Measurements from ENCODE around the gene GPR87.

Gene GPR87

DNA sequence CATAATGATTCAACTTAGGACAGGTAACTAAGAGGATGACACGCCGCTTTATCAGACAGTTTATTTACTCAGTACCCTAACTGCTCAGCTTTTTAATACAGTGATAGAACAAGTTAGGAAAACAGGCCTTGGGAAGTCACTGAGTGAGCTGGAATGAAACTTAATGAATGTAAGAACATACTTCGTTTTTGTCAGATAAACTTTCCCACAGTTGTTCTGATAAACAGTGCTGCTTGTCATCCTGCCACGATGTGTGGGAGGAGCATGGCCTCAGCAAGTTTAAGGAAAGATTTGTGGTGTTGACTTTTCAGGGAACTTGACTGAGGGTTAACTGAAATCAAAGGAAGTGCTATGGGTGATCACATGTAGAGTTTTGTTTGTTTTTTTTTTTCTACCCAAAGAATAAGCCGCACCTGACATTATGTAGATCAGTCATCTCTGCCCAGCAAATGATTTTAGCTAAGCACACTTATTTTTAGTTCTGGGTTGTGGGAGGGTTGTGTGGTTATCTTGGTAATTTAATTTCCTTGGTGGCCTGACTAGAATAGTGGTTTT is 32.6 kb downstream of the GPR87 start:
- Histone ChIP-seq H3K36me3 (ENCODE audit: insufficient read depth, low read length) (no peaks in the 10 kb centered on the region), H3K79me2 (ENCODE audit: control insufficient read depth, insufficient read depth, low read length, unreplicated experiment) (no peaks in the 10 kb centered on the region), H3K4me3 (ENCODE audit: low read depth, low read length) (no peak overlapping the region), H3K27me3 (ENCODE audit: insufficient read depth, low read length) (no peaks in the 10 kb centered on the region), H3K27ac (ENCODE audit: low read depth, low read length) (peak overlapping the region; percentile 69), H2AFZ (ENCODE audit: low read length, unreplicated experiment) (peak overlapping the region; percentile 86), H3K4me1 (ENCODE audit: control insufficient read depth, insufficient read depth, low read length, unreplicated experiment) (peaks cover 20% of the 10 kb centered on the region)

DNA sequence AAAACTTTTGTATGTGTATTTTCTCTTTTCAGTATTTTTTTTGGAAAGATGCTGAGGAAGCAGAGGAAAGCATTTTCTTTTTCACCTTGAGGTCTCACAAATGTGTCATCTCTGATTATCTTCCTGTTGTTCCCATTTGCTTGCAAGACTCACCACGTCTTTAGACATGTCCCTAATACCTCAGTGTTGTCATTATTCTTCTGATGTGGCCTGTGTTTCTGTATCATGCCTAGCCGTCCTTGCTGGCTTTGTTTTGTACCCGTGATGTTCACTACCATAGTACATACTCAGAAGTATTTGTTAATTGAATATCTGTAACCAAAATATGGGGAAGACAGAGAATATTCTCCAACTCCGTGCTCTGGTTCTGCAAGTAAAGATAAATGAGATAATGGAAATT is 33.2 kb downstream of the GPR87 start:
- Histone ChIP-seq H3K4me1 (ENCODE audit: control insufficient read depth, insufficient read depth, low read length, unreplicated experiment) (peaks cover 20% of the 10 kb centered on the region), H2AFZ (ENCODE audit: low read length, unreplicated experiment) (peak overlapping the region; percentile 89), H3K27ac (ENCODE audit: low read depth, low read length) (peak overlapping the region; percentile 69), H3K79me2 (ENCODE audit: control insufficient read depth, insufficient read depth, low read length, unreplicated experiment) (no peaks in the 10 kb centered on the region), H3K27me3 (ENCODE audit: insufficient read depth, low read length) (no peaks in the 10 kb centered on the region), H3K4me3 (ENCODE audit: low read depth, low read length) (no peak overlapping the region), H3K36me3 (ENCODE audit: insufficient read depth, low read length) (no peaks in the 10 kb centered on the region)

DNA sequence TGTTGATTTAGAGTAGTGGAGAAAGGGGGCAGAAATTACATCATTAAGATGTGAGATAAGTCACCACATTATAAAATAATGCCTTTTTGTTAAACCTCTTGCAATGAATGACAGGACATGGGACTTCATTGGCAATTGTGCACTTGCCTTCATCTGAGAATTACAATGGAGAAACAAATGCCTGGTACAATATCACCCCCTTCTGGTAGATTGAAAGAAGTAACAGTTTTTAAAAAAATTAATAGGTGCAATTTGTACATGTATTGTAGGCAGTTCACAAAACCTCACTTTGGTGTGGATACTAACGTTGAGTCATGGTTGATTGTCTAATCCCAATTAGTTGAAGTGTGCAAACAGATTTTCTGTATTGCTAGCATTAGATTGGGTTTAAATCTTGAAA is 33.7 kb downstream of the GPR87 start:
- Histone ChIP-seq H3K4me3 (ENCODE audit: low read depth, low read length) (no peak overlapping the region), H3K36me3 (ENCODE audit: insufficient read depth, low read length) (no peaks in the 10 kb centered on the region), H2AFZ (ENCODE audit: low read length, unreplicated experiment) (peak overlapping the region; percentile 89), H3K27me3 (ENCODE audit: insufficient read depth, low read length) (no peaks in the 10 kb centered on the region), H3K4me1 (ENCODE audit: control insufficient read depth, insufficient read depth, low read length, unreplicated experiment) (peaks cover 20% of the 10 kb centered on the region), H3K27ac (ENCODE audit: low read depth, low read length) (peak overlapping the region; percentile 69; the same call in 1 of the 2 replicates), H3K79me2 (ENCODE audit: control insufficient read depth, insufficient read depth, low read length, unreplicated experiment) (no peaks in the 10 kb centered on the region)

DNA sequence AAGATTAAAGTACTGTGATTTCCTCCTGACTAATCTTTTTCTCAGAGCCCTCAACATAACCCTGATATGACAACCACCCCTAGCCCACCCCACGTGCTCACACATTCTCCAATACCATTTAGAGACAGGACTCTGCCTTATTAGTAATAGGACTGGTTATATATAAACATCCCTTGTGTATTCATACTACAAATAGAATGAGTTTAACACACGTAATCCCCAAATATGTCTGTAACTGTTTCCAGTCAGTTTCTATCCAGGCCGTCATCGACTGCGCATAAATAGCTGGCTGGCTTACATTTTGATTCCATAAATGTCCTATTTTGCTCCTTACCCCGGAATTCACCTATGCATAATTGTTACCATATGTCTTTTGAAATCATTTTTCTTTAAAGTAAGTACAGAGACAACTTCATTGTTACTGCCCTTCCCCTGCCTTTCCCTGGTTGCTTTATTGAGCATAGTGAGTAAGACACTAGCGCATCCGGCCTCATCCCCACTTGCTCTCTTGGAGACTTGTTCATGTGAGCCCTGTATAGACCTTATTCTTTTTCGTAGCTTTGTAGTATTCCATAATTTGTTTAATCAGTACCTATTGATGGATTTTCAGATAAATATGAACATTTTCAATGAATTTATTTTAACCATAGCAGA is 34.8 kb downstream of the GPR87 start:
- no peaks in the 10 kb centered on the region for H3K27me3 ChIP-seq (ENCODE audit: insufficient read depth, low read length)
- H3K36me3 ChIP-seq (ENCODE audit: insufficient read depth, low read length): no peaks in the 10 kb centered on the region
- H2AFZ ChIP-seq (ENCODE audit: low read length, unreplicated experiment): no peak overlapping the region
- no peaks in the 10 kb centered on the region for H3K79me2 ChIP-seq (ENCODE audit: control insufficient read depth, insufficient read depth, low read length, unreplicated experiment)
- peaks cover 20% of the 10 kb centered on the region for H3K4me1 ChIP-seq (ENCODE audit: control insufficient read depth, insufficient read depth, low read length, unreplicated experiment)
- no peak overlapping the region for H3K4me3 ChIP-seq (ENCODE audit: low read depth, low read length)
- H3K27ac ChIP-seq (ENCODE audit: low read depth, low read length): peak overlapping the region; percentile 40; the same call in 1 of the 2 replicates

DNA sequence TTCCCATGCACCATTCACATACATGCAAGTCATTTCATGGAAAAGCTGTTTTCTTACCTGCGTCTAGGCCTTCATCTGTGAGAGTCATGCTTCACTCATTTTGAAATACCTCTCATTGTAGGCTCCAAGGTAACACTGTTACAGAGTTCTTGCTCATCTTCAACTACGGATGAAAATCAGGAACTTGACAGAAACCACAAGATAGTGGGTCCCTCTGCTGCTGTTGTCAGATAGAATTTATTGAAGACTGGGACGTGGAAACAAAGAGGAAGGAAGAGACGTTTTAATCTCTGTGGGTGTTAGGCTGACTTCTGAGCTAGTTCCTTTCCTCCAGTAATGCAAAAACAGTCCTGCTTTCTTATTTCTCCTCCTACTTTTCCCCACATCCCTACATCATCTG is 38.4 kb downstream of the GPR87 start, which contains the start of gene P2RY14:
Gene P2RY14, minus strand, starts transcription at position 313 of the 400 bp plus-strand sequence. CDS start 64,226 bp downstream, outside the sequence.
- no peak within 1 kb of the TSS for H3K4me3 ChIP-seq (ENCODE audit: low read depth, low read length)
- H3K27me3 ChIP-seq (ENCODE audit: insufficient read depth, low read length): no peaks in the 10 kb centered on the region
- no peaks in the 10 kb centered on the region for H3K36me3 ChIP-seq (ENCODE audit: insufficient read depth, low read length)
- H3K27ac ChIP-seq (ENCODE audit: low read depth, low read length): no peak within 1 kb of the TSS
- peaks cover 9% of the 10 kb centered on the region for H3K4me1 ChIP-seq (ENCODE audit: control insufficient read depth, insufficient read depth, low read length, unreplicated experiment)
- no peak within 1 kb of the TSS for H2AFZ ChIP-seq (ENCODE audit: low read length, unreplicated experiment)
- no peaks in the 10 kb centered on the region for H3K79me2 ChIP-seq (ENCODE audit: control insufficient read depth, insufficient read depth, low read length, unreplicated experiment)

DNA sequence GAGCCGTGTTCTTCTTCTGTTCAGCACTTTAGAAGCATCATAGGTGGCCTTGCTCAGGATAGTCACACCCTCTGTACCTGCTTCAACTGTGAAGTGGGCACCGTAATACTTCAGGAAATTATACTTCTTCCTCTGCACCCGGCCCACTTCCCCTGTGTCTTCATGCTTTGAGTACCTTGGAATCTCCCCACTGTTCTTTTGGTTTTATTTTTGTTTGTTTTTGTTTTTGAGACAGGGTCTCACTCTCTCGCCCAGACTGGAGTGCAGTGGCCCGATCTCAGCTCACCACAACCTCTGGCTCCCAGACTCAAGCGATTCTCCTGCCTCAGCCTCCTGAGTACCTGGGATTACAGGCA is 40.0 kb downstream of the GPR87 start:
- Histone ChIP-seq H2AFZ (ENCODE audit: low read length, unreplicated experiment) (no peak overlapping the region), H3K4me1 (ENCODE audit: control insufficient read depth, insufficient read depth, low read length, unreplicated experiment) (peaks cover 2% of the 10 kb centered on the region), H3K27ac (ENCODE audit: low read depth, low read length) (no peak overlapping the region), H3K36me3 (ENCODE audit: insufficient read depth, low read length) (no peaks in the 10 kb centered on the region), H3K79me2 (ENCODE audit: control insufficient read depth, insufficient read depth, low read length, unreplicated experiment) (no peaks in the 10 kb centered on the region), H3K4me3 (ENCODE audit: low read depth, low read length) (no peak overlapping the region), H3K27me3 (ENCODE audit: insufficient read depth, low read length) (no peaks in the 10 kb centered on the region)

DNA sequence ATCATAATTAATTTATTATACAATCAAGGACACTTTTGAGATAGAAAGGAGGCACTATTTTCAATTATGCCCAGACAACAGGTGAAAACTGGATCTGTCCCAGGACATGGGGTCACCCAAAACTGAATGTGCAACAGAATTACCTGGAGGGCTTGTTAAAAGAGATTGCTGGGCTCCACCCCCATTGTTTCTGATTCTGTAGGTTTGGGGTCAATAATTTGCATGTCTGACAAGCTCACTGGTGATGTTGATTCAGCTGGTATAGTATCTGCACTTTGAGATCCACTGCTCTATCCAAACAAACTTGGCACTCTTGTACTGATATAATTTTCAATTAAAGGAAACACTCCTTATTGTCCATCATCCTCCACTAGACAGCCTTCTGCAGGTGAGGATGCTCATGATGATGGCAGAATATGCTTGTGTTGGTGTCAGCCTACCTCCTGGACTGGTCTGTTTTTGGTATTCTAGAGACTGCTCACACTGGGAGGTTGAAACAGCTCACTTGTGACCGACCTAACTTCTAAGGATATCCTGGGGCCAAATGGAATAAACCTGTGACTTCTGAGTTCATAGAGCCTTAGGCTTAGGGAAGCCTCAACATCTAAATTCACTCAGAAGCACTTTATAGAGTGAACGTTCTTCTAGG is 40.5 kb downstream of the GPR87 start:
- no peaks in the 10 kb centered on the region for H3K4me1 ChIP-seq (ENCODE audit: control insufficient read depth, insufficient read depth, low read length, unreplicated experiment)
- H3K36me3 ChIP-seq (ENCODE audit: insufficient read depth, low read length): no peaks in the 10 kb centered on the region
- no peak overlapping the region for H2AFZ ChIP-seq (ENCODE audit: low read length, unreplicated experiment)
- H3K79me2 ChIP-seq (ENCODE audit: control insufficient read depth, insufficient read depth, low read length, unreplicated experiment): no peaks in the 10 kb centered on the region
- no peak overlapping the region for H3K27ac ChIP-seq (ENCODE audit: low read depth, low read length)
- H3K4me3 ChIP-seq (ENCODE audit: low read depth, low read length): no peak overlapping the region
- no peaks in the 10 kb centered on the region for H3K27me3 ChIP-seq (ENCODE audit: insufficient read depth, low read length)

DNA sequence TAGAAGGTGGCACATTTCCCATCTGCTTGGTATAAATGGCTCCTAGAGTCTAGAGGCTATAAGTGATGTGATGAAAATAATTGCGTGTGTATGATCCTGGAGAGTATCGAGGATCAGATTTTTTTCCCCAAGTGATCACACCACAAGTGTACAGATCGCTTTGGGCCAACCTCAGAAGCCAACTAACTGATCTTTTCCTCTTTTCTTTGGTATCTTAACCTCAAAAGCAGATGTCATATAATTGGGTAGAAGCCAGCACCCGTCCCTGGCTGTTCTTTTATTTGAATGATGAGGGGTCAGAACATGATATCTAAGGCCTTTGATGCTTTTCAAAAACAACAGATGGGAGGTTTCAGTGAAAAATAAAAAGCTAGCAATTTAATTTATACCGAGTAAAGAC is 41.5 kb downstream of the GPR87 start:
- Histone ChIP-seq H3K27ac (ENCODE audit: low read depth, low read length) (no peak overlapping the region), H3K27me3 (ENCODE audit: insufficient read depth, low read length) (no peaks in the 10 kb centered on the region)

DNA sequence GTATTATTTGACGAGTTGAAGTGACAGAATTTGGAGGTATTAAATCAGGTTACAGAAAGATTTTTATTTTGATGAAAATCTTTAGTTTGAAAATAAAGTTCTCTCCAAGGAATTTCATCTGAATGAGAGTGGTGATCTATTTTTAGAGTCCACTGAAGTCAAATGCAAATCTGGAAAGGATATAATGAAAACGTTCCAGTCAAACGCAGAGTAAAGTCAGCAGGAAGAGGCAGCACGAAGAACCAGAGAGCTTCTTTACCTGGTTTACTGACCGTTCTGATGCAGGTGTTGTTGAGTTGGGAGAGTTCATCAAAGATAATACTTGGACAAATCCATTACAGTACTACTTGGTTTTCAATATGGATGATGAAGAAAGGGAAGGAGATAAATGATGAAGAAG is 47.0 kb downstream of the GPR87 start:
- H3K27me3 ChIP-seq (ENCODE audit: insufficient read depth, low read length): no peaks in the 10 kb centered on the region
- H2AFZ ChIP-seq (ENCODE audit: low read length, unreplicated experiment): no peak overlapping the region
- no peak overlapping the region for H3K27ac ChIP-seq (ENCODE audit: low read depth, low read length)
- no peaks in the 10 kb centered on the region for H3K4me1 ChIP-seq (ENCODE audit: control insufficient read depth, insufficient read depth, low read length, unreplicated experiment)
- H3K79me2 ChIP-seq (ENCODE audit: control insufficient read depth, insufficient read depth, low read length, unreplicated experiment): no peaks in the 10 kb centered on the region
- no peak overlapping the region for H3K4me3 ChIP-seq (ENCODE audit: low read depth, low read length)
- no peaks in the 10 kb centered on the region for H3K36me3 ChIP-seq (ENCODE audit: insufficient read depth, low read length)

More for the DNA sequence above, 41.5 kb downstream of the GPR87 start:
- Histone ChIP-seq H3K4me3 (ENCODE audit: low read depth, low read length) (no peak overlapping the region), H3K4me1 (ENCODE audit: control insufficient read depth, insufficient read depth, low read length, unreplicated experiment) (no peaks in the 10 kb centered on the region), H3K36me3 (ENCODE audit: insufficient read depth, low read length) (no peaks in the 10 kb centered on the region), H3K79me2 (ENCODE audit: control insufficient read depth, insufficient read depth, low read length, unreplicated experiment) (no peaks in the 10 kb centered on the region), H2AFZ (ENCODE audit: low read length, unreplicated experiment) (no peak overlapping the region)

DNA sequence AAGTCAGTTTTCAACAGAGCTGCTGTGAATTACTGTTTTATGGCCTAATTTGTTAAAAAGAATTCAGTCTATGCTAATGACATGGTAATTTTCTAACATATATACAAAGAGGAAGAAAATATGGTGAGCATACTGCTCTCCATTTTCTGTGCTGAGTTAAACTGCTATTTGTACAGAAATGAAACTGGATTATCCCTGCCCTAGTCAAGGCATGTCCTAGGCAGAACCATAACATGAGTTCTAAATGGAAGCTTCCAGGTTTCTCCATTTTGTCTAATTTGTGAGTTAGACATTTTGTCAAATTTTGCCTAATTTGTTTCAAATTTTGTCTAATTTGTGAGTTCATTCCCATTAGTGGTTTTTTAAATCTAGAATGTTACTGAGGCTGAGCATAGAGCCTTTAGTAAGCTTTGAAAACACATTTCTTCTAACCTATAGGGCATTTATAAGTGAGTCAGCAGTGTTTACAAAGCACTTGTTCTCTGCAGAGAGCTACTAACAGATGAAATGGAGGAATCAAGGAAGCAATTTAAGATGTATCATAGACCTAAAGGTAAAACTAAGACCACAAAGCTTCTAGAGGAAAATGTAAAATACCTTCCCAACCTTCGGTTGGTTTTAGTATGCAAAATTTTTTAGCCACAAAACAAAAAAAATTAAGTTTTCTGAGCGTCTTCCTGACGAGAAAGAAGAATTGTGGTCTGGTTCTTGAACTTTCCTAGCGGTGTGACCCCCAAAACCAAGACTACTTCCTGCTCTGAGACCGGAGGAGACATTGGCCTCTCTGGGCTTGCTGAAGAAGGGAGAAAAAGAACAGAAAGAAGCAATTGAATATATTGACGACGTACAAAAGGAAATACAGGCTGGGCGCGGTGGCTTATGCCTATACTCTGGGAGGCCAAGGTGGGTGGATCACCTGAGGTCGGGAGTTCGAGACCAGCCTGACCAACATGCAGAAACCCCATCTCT is 48.1 kb downstream of the GPR87 start:
- no peaks in the 10 kb centered on the region for H3K79me2 ChIP-seq (ENCODE audit: control insufficient read depth, insufficient read depth, low read length, unreplicated experiment)
- H3K27ac ChIP-seq (ENCODE audit: low read depth, low read length): no peak overlapping the region
- H3K36me3 ChIP-seq (ENCODE audit: insufficient read depth, low read length): no peaks in the 10 kb centered on the region
- H3K27me3 ChIP-seq (ENCODE audit: insufficient read depth, low read length): no peaks in the 10 kb centered on the region
- H3K4me3 ChIP-seq (ENCODE audit: low read depth, low read length): no peak overlapping the region
- H2AFZ ChIP-seq (ENCODE audit: low read length, unreplicated experiment): no peak overlapping the region
- H3K4me1 ChIP-seq (ENCODE audit: control insufficient read depth, insufficient read depth, low read length, unreplicated experiment): no peaks in the 10 kb centered on the region

Data from ACC112 (cell line).